GM10847 (cell line): Measurements from ENCODE around the gene ZNF687.
A peak's percentile ranks its signal among the peaks of the same experiment; 100 is the strongest.

ENCODE experiments used
- POLR2A ChIP-seq: IDR thresholded peaks from 2 replicates; pipeline ENCODE4 v1.6.1; 2011; ENCODE audit not compliant: insufficient read length; ENCODE audit errors: extremely low read depth

The ZNF687 gene, protein sequence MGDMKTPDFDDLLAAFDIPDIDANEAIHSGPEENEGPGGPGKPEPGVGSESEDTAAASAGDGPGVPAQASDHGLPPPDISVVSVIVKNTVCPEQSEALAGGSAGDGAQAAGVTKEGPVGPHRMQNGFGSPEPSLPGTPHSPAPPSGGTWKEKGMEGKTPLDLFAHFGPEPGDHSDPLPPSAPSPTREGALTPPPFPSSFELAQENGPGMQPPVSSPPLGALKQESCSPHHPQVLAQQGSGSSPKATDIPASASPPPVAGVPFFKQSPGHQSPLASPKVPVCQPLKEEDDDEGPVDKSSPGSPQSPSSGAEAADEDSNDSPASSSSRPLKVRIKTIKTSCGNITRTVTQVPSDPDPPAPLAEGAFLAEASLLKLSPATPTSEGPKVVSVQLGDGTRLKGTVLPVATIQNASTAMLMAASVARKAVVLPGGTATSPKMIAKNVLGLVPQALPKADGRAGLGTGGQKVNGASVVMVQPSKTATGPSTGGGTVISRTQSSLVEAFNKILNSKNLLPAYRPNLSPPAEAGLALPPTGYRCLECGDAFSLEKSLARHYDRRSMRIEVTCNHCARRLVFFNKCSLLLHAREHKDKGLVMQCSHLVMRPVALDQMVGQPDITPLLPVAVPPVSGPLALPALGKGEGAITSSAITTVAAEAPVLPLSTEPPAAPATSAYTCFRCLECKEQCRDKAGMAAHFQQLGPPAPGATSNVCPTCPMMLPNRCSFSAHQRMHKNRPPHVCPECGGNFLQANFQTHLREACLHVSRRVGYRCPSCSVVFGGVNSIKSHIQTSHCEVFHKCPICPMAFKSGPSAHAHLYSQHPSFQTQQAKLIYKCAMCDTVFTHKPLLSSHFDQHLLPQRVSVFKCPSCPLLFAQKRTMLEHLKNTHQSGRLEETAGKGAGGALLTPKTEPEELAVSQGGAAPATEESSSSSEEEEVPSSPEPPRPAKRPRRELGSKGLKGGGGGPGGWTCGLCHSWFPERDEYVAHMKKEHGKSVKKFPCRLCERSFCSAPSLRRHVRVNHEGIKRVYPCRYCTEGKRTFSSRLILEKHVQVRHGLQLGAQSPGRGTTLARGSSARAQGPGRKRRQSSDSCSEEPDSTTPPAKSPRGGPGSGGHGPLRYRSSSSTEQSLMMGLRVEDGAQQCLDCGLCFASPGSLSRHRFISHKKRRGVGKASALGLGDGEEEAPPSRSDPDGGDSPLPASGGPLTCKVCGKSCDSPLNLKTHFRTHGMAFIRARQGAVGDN

DNA sequence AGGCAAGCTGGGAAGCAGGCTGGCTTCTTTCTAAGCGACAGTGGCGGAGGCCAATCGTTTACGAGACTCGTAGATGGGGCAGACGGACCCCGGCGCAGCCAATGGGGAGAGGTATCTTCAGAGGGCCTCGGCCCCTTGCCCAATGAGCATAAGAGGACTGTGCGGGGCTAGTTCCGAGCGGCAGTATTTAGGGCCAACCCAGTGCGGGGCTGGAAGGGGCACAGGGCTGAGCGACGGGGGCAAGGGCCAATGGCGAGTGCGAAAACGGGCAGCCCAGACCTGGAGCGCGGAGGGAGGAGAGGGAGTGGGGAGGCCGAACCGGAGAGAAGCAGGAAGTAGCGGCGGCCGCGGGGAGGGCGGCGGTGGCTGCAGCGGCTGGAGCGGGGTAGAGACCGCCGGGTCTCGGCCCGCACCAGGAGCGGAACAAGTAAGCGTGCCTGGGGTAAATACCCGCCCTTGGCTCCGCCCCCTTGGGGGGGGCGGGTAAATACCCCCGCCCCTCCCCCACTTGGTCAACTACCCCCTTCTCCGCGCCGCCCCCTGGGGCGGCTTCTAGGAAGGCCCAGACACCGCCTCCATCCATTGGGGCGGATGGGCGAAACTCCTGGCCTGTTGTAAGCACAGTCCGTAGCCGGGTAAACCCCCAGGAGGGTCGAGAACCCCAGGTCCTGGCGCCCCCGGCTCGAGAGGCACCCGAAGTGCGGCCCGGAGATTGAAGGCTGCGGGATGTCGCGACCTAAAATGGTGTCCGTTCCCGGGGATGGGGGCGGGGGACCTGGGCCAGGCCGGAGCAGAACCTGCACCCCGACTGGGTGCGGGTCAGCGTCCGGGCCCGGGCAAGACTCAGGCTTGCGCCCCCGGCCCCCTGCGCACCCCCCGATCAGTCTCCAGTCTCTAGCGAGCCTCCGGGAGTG is at the start of gene ZNF687:
TSS of gene ZNF687 (plus strand) at position 331 of the 914 bp plus-strand sequence. CDS start 3,993 bp downstream, outside the sequence.
- TF ChIP-seq POLR2A = peak; percentile 67

DNA sequence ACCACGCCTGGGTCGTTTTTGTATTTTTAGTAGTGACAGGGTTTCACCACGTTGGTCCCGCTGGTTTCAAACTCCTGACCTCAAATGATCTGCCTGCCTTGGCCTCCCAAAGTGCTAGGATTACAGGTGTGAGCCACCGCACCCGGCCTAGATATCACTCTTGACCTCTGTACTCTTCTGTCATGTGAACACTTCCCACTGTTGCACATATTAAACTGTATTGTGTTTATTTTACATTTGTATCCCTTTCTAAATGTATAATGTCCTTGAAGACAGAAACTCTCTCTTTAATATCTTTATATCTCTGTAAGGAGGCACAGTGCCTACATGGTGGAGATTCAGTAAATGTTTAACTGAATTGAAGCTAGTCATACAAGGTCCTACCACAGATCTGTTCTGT is 46.9 kb upstream of the ZNF687 start:
- no peak for TF ChIP-seq POLR2A

DNA sequence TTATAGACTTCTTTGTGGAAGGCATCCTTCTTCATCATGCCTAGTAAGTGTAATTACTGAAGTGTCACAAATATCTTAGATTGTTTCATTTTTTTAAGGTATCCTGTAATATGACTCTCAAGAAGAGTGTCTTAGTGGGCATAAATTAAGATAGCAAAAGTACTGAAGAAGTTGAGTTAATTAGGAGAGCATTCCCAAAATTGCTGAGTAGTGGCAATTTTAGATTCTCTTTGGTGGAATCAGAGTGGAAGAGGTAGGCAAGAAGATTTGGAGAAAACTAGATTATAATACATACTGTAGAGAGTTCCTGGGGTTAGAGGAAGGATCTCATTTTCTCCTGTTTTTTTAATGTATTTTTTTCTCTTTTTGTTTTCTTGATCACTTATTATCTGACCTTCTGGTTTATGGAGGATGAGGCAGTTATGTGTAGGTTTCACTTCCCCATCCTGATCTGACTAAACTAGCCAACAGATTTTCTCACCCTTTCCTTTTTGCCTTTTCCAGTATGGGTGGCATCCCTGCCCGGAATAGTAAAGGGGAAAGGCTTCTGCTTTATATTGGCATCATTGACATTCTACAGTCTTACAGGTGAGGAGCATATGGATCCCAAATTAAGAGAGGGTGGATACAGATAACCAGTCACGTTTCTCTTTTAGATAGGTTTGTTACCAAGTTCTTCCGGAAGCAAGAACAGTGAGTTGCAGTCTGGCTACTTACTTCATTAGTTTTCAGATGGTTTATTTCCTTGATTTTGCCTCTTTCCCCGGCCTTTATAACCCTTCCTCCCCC is 44.2 kb upstream of the ZNF687 start:
- no peak for TF ChIP-seq POLR2A

DNA sequence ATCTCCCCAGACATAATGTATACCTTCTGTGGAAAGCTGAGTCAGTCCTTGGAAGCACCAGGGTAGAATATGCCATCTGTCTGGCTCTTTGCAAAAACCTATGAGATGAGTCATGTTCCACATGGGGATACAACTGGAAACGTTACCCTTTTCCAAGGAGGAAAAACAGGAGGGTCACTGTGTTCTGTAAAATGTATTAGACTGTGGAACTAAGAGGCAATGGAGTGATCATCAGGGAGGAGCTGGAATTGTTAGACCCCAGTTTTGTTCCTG is 43.7 kb upstream of the ZNF687 start:
- TF ChIP-seq POLR2A = no peak

DNA sequence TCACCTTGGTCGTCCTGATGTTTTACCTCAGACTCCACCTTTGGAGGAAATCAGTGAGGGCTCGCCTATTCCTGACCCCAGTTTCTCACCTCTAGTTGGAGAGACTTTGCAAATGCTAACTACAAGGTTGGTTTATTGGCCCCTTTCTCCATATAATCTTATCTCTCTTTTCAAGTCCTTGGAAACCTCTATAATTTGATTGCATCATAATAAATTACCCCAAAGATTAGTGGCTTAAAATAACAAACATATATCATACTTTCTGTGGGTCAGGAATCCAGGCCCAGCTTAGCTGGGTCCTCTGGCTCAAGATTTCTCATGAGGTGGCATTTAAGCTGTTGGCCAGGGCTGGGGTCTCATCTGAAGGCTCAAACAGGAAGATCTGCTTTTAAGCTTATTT is 39.7 kb upstream of the ZNF687 start:
- TF ChIP-seq POLR2A = no peak

DNA sequence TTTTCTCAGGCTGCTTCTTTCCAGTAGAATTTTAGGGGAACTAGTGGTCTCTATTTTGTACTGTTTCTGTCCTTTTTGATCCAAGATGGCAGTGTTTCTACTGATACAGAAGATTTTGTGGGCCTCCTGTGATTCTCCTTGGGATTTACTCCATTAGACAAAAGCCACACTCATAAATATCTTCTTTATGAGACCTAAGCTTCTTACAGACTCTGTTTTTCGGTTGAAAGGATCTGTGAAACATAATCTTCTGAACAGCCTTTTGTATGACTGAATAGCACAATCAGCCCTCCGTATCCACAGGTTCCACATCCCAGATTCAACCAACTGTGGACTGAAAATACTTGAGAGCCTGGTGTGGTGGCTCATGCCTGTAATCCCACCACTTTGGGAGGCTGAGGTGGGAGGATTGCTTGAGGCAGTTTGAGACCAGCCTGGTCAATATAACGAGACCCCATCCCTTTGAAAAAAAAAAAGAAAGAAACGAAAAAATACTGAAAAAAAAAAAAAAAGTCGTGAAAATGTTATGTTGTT is 38.3 kb upstream of the ZNF687 start:
- TF ChIP-seq POLR2A = no peak

DNA sequence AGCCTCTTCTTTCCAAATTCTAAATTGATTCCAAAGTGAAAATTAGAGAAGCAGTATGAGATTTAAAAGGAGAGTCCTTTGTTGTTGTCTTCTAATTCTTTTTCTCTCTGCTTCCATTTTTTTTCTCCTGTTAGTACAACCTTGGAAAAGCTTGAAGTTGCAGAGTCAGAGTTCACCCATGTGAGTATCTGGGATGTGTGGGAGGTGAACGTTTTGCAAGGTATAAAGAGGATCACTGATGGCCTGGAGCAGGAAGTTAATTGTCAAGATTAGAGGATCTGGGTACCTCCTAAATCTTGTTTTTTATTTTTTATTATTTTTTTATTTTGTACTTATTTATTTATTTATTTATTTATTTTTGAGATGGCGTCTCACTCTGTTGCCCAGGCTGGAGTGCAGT is 35.3 kb upstream of the ZNF687 start:
- TF ChIP-seq POLR2A = no peak

DNA sequence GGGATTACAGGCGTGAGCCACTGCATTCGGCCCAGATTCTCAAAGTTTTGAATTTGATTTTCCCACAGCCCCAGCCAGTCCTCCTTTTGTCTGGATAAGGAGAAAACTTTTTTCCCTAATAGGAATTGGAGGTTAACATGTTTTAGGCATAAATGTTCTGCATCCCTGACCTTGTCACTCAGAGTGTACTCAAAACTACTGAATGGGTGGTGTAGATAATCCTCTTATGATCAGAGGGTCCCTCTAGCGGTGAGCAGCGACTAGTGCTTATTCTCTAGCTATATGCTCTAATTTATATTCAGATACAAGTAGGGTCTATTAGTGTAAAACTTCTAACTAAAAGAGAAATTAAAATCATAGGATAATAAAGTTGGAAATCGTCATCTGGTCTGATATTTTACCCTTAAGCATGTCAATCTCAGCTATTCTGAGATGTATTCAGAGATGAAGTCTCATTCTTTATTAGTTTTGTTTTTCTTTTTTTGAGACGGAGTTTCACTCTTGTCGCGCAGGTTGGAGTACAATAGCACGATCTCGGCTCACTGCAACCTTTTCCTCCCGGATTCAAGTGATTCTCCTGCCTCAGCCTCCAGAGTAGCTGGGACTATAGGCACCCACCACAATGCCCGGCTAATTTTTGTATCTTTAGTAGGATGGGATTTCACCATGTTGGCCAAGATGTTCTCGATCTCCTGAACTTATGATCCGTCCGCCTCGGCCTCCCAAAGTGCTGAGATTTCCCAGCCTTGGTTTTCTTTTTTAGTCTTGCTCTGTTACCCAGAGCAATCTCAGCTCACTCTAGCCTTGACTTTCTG is 30.2 kb upstream of the ZNF687 start:
- TF ChIP-seq POLR2A = no peak

DNA sequence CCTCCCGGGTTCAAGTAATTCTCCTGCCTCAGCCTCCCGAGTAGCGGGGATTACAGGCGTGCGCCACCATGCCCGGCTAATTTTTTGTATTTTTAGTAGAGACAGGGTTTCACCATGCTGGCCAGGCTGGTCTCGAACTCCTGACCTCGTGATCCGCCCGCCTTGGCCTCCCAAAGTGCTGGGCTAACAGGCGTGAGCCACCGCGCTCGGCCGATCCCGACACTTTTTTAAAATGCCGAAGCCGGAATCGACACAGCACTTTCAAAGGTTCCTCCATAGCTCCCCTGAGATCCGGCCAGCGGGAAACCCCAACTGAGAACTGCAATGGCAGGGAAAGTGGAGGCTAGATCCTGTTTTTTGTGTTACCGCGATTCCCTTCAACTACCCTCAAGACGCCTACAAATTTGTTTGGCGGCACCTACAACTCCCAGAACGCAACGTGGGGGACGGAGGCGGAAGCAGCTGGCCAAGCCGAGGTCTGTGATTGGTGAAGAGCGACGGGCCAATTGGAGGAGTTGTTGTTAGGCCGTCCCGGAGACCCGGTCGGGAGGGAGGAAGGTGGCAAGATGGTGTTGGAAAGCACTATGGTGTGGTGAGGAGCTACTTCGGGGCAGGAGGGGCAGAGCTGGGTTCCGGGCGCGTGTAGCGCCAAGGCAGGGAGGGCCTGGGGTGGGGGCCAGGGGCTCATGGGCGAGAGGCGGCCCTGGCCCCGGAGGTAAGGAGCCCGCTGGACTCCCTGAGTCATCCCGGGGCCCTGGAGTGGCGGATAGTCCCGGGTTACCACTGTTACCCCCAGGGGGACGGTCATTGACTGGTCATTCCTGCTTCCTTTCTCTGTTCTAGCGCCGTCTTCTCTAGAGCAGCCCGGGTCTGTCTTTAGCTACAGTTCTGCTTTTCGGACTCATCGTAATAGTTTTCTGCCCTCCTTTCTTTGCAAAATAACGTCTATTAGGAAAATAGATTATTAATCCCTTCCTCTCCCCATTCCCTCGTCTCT is 27.6 kb upstream of the ZNF687 start, which contains the start of gene PSMD4:
TSS of gene PSMD4 (plus strand) at position 518 of the 997 bp plus-strand sequence. CDS start at position 567, 49 bp downstream.
- peak; percentile 86 for TF ChIP-seq POLR2A

DNA sequence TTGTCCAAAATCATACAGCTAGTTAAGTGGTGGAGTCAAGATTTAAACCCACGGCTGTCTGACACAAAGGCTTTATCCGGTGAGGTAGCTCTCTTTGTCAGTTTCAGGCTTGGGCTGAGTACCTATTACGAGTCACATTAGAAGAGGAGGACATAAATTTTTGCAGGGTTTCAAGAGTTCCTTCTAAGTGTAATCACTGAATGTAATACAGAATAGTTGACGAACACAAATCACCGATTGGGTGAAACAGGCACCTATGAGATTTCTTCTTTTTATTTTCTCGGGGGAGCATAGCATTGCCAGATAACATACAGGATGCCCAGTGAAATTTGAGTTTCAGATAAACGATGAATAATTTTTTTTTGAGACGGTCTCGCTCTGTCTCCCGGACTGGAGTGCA is 26.7 kb upstream of the ZNF687 start:
- TF ChIP-seq POLR2A = no peak

DNA sequence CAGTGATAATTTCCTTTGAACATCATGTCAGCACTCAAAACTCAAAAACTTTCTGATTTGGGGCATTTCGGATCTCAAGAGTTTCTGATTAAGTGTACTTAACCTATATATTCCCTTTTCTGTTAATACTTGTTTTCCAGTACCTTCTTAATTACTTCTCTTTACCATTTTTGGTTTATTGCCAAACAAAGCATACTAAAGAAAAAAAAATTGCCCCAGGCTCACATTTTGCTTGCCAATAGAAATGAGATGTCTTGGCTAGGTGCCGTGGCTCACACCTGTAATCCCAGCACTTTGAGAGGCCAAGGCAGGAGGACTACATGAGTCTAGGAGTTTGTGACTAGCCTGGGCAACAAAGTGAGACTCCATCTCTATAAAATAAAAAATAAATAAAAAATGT is 22.7 kb upstream of the ZNF687 start:
- TF ChIP-seq POLR2A = no peak

DNA sequence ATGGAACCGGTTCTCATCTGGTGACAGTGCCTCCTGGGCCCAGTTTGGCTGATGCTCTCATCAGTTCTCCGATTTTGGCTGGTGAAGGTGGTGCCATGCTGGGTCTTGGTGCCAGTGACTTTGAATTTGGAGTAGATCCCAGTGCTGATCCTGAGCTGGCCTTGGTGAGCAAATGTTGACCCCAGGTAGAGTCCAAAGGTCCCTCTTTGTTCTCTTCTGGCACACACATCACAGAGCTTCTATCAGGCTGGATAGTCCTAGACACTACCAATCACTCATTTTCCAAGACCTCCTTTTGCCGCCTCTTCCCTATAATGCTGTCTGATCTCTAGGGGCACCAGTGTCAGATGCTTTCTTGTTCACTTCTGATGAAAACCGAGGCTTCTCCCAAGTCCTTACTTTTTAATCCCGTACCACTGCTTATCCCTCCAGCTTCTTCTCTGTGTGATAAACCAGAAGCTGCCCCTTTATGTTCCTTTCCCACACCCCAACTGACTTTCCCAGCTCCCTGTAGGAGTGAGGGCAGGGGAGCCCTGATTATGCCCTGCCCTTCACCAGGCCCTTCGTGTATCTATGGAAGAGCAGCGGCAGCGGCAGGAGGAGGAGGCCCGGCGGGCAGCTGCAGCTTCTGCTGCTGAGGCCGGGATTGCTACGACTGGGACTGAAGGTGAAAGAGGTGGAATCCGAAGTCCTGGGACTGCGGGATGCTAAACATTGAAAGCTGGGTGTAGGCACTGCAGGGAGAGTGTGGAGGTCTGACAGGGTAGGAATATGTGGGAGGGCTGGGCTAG is 16.5 kb upstream of the ZNF687 start:
- no peak for TF ChIP-seq POLR2A
